Measurements from ENCODE around the gene B4GALNT4.

GRCh38 chr11:403021-403760, 33.9 kb downstream of the B4GALNT4 start:
- TF ChIP-seq CTCF (conservative IDR thresholded peaks at IDR 0.05 in 1 of 2, IDR thresholded peaks at IDR 0.05 in 1 of 2; ENCODE audit: low read depth in 1 of 2, low read length in 2 of 2) (no peak), EZH2 (IDR thresholded peaks at IDR 0.05; ENCODE audit: low read length, missing control alignments) (no peak)
